Inflammatory macrophage treated with lipopolysaccharide for 1 hour (primary cell): ENCODE results near the gene LSAMP.
"Not testable (repeated sequence)": the region's sequence is repeated elsewhere in the genome, so short reads cannot be mapped to it uniquely, and the experiment has no call there.

Experiments used
- DNase-seq, 2 donors: peaks; one replicate each; pipeline ENCODE4 v3.0.0-alpha.2; 2020 to 2022

LSAMP gene

DNA sequence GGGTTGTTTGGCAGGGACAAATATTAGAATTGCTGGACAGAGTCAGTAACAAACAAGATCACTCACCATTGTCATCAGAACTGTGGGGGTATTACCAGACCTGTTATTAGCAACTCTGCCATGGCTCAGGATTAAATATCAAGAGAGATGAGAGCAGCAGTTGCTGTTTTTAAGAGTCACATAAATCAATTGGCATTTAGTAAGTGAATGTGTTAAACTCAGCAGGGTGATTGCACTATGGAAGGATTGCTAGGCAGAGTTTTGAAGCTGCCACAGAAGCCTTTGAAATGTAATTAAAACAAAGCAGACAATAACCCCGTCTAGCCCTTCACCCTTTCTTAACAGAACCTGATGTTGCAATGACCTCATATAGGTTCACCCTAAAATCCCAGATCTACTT lies 583.2 kb downstream of the LSAMP start:
- no peak for DNase-seq

DNA sequence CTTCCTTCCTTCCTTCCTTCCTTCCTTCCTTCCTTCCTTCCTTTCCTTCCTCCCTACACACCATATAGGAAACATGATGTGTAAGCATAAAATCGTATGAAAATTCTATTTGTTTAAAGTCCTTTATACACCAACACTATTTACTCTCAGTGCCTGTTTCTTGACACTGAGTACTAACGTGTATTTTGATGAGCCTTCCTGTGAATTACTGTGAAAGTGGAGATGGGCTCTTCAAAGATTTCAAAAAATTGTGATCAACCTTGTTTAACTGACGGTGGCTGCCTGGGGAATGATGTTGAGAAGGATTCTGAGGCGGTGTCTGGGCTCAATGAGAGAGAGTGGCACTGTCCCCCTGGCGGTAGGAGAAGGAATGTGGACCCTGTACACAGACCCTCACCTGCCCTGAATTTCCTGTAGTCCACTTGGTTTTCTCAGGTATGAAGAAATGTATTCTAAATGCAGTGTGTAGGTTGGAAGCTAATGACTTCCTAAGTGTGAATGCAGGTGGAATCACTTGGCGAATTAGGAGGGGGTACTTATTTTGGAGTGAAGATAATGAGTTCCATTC lies 584.0 kb downstream of the LSAMP start:
- no peak for DNase-seq

DNA sequence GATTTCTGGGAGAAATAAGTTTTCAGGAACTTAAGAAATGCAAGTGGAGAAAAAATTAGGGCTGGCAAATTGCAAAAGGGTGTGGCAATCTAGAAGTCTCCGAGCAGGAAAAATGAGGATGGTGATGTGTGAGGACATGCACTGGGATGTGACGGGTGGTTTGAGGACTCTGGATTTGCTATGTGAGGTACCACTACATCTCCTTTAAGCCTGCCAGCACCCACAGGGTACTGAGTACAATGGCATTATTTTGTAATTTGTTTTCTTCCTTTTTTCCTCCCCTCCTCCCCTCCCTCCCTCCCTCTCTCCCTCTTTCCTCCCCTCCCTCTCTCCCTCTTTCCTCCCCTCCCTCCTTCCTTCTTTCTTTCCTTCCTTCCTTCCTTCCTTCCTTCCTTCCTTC lies 584.5 kb downstream of the LSAMP start:
- DNase-seq, result no peak

DNA sequence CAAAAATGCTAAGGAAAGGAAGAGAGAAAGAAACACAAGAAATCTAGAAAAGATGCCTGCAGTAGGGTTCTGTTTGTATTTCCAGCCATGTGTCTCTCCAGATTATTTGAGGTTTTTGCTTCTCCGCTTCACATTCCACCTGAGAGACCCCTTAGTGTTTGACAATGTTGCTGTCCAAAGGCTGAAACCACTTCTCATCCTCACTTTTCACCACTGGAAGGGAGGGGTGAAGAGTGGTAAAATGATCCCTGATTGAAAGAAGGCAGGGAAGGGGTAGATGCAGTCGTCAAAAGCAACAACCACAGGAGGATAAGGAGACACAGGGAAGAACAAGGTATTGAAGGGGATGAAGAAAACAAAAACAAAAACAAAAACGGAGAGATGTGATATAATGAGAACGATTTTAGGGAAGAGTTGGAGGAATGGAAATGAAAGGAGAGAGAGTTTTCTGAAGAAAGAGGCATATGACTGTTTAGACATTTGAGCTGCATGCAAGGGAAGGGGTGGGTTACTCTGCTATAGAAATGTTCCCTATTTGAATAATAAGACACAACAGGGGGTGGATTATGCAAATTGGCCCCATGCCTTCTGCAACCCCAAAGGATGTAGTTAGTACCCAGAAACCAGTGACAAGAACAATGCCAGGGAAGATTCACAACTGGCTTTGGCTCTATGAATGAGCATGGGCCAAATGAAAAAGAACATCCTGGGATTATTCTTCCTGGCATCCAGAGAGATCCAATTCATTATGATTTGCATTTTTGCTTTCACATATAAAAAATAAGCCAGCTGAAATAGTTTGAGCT lies 586.1 kb downstream of the LSAMP start:
- no peak for DNase-seq

DNA sequence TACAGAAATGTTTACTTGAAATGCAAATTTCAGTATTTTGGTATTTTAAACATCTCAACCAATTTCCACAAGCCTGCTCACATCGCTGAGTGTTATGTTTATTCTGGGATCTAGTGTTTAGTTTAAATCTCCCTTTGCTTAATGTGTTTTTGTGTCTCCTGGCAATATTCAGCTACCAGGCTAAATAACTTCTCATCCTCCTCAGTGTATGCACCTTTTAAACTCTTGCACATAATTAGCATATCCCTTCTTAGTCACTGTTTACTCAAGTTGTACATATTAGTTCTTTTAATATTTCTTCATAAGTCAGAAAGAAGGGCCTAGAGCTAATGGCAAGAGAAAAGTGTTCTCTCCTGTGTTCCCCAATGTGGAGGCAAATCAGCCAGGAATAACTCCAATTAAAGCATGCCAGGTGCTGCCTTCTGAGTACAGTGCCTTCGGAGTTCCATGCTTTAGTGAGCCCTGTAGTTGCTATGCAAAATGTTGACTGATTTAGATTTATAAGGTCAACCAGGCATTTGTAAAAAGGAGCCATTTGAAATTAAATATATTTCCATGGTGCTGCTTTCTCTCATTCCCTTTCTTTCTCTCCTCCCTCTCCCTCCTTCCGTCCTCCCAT lies 587.7 kb downstream of the LSAMP start:
- DNase-seq, result no peak

DNA sequence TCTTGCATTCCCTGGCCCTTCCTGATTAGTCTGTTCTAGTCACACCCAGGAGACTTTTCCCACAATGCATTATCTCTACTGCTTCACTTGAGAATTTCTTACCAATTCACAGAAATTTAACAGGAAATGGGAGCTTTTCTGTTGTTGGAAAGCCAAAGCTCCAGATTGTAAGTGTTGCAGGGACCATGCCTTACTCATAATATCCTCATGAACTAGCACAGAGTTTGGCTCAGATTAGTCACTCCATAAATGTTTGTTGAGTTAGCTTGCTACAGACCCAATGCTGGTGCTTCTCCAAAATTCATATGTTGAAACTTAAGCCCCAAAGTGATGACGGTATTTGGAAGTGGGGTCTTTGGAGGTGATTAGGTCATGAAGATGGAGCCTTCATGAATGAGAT lies 589.4 kb downstream of the LSAMP start:
- DNase-seq, result no peak

DNA sequence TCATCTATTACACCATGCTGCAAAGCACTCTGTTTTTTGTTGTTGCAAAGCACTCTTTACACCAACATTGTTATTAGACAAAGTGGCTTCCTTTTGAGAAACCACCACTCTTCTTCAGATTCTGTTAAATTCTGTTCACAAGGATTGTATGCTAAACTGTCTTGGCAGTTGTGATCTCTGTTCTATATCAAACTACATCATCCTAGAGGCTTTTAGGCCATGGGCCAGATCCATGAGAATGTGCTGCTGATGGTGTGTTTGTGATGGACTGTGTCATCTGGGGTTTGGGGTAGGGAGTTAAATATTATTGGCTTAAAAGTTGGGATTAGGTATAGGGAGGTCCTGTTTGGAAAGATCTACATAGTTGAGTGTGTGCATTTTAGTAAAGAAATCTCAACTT lies 592.2 kb downstream of the LSAMP start:
- no peak for DNase-seq

DNA sequence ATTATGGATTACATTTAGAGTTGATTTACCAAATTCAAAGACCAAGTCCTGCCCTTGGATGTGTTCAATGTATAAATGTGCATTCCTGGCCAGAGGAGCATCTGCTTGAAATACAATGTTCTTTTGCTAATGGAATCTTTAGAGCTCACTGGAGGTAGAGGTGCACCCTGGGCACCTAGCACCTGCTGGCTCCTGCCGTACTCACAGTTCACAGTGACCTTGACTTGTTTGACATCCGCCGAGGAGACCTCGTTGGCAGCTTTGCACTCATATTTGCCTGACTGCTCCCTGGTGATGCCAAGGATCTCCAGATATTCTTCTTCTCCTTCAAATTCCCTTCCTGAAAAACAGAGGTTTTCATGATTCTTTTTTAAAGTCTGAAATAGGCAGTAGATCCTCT lies 593.0 kb downstream of the LSAMP start:
- DNase-seq, result no peak

DNA sequence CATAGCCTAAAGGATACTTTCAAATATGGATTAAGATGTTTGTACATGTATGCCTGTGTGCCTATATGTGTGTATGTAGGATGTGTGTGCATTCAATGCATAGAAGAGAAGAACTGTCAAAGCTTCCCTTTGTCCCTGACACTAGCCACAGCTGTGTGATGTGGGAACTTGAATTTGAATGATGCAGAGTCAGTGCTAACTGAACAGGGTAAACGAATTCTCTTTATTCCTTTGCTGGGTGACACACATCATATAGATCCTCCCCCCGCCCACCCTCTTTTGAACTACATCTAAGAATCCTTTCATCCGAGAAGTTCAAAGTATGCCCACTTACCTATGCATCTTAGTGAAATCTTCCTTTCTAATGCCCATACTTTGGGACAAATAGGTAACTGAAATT lies 593.7 kb downstream of the LSAMP start:
- DNase-seq, result no peak

DNA sequence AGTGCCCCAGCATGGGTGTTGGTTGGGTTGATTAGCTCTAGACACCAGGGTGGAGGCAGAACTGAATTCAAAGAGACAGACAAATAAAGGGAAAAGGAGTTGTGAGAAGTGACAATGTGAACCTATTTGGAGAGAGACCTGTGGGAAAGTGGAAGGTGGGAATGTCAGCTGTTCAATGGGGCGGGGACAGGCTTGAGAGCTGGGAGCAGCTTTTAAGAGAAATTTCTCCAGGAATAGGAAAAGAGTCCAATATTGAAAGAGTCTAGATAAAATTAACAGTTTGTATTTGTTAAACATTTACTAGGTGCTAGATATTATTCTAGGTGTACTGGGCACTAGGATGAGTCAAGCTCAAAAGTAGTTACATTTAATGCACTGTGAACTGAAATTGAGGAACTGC lies 596.6 kb downstream of the LSAMP start:
- DNase-seq, result no peak

DNA sequence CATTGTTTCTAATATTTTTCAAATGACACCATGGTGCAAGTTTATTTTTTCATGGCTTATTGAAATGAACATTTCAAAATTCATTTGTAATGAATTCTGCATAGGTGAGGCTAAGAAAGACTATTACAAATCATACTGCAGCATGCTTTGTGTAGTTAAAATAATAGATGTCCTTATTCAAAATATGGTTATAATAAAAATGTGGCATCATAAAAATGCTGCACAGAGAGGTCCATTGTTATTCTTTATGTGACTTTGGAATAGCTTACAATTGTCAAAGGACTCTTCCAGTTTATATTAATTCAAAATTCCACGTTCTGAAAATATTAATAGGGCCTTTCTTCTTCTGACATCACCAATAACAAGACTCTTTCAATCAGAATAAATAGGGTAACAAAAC lies 599.3 kb downstream of the LSAMP start:
- DNase-seq, result no peak

DNA sequence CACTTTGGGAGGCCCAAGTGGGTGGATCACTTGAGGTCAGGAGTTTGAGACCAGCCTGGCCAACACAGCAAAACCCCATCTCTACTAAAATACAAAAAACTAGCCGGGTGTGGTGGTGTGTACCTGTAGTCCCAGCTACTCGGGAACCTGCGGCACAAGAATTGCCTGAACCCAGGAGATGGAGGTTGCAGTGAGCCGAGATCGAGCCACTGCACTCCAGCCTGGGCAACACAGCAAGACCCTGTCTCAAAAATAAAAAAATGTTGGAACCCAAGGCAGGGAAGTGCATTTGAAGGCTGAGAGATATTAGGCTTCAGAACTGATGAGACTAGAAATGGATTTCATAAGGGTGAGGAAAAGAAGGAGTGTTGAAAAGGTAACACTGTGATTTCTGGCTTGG lies 600.6 kb downstream of the LSAMP start:
- DNase-seq, result not testable (repeated sequence)

DNA sequence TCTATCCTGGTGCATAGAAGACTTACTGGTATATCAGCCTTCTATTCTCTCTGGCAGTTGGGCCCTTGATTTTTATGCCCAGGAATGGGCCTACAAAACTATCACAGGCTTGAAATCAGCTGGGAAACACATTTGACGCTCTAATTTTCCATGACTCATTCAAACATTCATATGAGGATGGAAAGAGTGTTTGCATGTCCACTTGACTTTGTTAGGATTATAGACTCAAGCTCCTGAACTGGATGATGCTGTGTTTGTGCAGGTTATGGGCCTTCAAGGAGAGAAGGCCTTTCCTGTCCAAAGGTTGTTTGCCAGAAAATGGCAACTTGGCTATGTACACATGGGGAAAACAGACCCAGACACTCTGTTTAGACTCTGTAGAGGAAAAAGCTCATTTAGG lies 602.1 kb downstream of the LSAMP start:
- DNase-seq, result no peak

DNA sequence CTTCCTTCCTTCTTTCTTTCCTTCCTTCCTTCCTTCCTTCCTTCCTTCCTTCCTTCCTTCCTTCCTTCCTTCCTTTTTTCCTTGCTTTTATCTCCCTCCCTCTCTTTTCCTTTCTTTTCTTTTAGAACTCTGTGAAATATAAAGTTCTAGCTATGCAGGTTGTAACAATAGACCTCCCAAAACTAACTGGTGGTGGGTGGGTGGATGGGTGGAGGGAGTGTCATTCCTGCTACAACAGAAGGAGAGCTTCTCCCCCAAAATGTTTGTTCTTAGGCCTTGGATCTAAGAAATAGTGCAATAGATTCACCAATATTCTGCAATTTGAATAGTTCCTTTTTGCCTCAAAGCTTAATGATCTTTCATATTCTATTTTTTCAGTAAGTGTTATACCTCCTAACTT lies 606.0 kb downstream of the LSAMP start:
- DNase-seq, result no peak

DNA sequence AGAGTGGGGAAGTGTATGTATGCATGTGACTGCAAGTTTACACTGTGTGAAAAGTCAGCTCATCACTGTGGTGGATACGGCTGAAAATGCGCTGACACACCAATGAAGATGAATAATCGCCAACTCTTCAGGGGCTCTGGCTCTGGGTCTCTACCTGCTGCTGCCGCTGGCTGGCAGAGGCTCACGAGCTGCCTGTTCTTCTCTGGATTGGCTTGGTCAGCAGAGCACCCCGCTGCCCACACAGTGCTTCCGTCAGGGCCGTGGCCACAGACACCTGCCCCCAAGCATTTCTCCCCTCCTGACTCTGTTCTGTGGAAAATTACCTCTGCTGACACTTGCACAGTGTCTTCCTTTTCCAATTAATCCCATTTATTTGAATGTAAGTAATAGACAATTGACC lies 606.5 kb downstream of the LSAMP start:
- no peak for DNase-seq

DNA sequence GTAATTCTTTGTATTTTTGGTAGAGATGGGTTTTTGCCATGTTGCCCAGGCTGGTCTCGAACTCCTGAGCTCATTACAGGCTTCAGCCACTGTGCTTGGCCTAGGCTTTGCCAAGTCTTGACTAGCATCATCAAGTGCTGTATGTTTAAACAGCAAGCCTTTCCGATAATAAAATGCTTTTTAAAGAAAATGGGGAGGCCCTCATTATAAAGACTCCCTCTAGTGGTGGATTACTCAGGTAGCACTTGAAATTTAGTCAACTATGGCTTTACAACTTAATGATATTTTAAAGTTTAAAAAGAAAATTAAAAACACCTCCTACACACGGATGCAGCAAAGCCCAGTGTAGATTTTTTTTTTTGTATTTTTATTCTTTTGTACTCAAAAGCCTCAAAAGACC lies 608.3 kb downstream of the LSAMP start:
- peak in 1 of 2 donors; percentile 18 for DNase-seq

DNA sequence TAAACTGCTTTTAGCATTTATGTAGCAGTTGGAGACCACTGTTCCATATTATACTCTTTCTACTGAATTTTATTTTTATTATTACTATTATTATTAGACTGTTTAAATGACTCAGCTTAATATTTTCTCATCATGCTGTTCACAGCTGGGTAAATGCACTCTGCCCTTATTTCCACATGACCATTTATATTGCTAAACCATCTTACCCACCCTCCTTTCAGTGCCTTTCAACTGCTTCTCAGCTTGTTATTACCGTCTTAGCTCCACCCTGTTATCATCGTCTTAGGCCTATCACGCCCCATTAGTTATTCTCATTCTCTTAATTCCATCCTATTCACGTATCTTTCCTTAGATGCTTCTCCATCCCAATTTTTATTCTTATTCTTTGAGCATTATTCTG lies 609.3 kb downstream of the LSAMP start:
- no peak for DNase-seq

DNA sequence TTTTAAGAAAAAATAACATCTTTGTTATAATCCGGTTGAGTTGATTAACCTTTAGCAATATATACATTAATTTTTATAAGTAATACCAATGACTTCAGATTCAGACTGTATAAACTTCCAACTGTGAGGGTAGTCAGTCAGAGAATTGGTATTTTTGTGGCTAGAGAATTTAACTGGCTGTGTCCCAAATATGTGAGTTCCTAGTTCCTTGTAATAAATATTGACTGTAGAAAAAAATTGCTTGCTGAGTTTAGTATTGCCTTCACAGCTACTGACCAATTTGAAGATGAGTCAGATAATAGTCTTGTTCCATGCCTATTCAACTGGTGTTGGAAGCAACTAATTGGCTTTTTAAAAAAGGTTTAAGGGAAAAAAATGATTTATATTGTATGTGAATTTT lies 611.2 kb downstream of the LSAMP start:
- DNase-seq, result no peak

DNA sequence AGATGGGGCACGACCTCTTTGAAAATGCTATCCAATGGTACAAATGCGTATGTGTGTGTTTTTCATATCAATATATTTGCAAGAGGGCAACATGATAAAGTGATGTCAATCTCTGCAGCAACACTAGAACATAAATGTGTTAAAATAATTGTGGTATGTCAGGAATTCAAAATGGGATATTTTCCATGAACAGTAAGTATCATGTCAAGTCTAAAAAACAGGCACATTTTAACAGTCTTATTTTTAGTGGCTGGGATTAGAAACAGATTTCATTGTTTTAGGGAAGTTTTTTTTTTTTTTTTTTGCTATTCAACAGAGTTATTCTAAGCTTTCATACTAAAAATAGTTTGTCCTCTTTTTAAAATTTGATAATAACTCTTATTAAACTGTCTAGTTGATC lies 612.2 kb downstream of the LSAMP start:
- DNase-seq, result no peak

DNA sequence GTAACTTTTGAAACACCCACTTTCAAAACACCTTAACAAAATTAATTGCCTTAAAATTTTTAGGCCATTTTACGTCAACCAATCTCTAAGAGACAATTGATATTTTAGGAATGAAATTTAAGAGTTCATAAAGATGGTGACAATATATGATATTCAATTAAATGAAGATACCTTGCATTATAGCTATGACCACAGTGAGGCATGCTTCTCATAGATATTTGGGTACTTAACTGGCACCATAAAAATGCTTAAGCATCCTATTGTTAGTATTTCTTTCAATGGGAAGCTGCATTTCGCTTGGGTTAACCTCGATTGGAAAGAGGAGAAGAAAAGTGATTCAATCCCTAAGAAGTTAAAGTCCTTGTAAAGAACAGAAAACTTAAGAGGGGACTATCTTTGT lies 613.0 kb downstream of the LSAMP start:
- no peak for DNase-seq

DNA sequence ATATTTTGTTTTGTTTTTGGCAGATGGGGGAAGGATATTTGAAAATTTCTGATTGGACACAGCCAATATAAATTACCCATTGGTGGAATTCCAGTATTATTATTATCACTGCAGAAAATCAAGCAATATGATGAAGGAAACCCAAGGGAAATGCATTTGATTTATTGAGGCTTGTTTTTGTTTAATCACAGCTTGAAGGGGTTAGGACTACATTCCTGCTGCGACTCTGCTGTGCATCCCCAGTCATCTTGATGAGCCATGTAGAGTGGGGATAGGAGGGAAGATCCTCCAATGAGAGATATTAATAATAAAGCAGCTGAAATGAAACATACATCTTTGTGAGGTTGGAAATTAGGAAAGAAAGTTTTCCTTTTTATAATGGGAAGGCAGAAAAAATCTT lies 613.4 kb downstream of the LSAMP start:
- DNase-seq, result no peak

DNA sequence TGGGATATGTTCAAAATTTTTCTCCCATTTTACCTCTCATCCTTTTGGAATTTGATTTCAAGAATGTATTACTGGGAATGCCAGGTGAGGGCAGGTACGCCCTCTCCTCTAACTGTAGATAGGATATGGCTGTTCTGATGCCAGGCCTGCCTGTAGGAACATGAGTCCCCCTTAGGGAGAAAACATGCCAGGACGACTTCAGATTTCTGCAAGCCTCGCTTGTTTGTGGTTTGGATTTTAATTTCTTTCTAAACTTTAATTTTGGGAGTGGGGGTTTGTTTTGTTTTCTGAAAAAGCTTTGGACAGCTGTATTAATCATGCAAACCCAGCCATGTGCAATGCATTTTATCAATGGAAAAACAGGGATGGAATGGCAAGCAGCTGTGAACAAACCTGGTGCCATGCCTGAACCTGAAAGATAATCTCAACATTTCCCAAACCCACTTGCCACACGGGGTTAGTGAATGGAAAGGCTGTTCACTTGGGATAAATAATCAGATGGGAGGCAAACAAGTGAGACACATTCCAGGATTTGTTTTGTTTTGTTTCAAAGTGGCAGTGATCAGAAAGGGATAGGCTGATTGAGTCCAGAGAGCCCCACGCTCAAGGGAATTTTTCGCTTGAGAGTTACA lies 614.4 kb downstream of the LSAMP start:
- DNase-seq, result no peak

DNA sequence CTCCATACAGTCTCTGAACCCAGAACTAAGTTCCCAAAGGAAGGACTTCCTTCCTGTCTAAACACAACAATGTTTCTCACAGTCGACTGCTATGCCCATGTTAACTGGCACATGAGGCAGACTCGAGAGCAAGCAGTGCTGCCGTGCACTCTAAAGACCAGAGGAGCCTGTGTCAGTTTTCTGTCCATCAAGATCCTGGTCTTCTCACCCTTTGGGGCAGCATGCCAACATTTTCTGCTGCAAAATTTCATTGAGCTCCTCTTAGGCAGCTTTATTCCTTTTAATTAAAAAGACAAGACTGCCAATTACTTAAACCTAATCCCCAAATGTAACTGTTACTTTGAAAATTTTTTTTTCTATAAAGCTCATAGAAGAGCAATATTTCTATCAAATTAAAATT lies 616.9 kb downstream of the LSAMP start:
- DNase-seq, result no peak

DNA sequence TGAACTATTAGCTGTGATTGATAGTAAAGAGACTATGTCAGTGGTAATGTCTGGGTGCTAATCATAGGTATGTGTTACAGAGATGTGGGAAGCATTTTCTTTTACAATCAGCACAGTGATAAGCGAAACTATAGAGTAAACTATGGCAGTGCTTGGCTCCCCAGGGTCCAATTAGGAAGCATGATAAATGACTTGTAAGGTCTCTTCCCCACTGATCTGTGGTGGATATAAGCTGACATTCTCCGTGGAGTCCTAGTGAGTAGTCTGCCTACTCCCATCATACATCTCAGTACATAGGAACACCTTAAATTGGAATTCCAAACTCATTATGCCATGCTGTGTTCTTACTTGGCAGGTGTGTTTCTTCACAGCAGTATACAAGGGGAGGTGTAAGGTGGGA lies 617.8 kb downstream of the LSAMP start:
- DNase-seq, result no peak
